KMS-11 (cell line): ENCODE data around the gene DDX24.
A peak's percentile ranks its signal among the peaks of the same experiment; 100 is the strongest.

Experiments
- H2AFZ ChIP-seq: fragments of 200-600 bp; sonication (generic); 2 replicates; pipeline ENCODE4 v1.6.1; 2016; ENCODE audit warnings: antibody characterized with exemption, mixed run types, low read depth
- H3K27ac ChIP-seq: fragments of 200-600 bp; sonication (generic); 2 replicates; pipeline ENCODE4 v1.6.1; 2016; ENCODE audit warnings: mild to moderate bottlenecking, mixed run types
- H3K27me3 ChIP-seq: fragments of 200-600 bp; sonication (generic); 2 replicates; pipeline ENCODE4 v1.6.1; 2017; ENCODE audit warnings: mild to moderate bottlenecking, low read depth, mixed run types, moderate library complexity; ENCODE audit not compliant: insufficient read depth
- H3K36me3 ChIP-seq: fragments of 200-600 bp; sonication (generic); 2 replicates; pipeline ENCODE4 v1.6.1; 2017; ENCODE audit warnings: mild to moderate bottlenecking, mixed run types; ENCODE audit not compliant: insufficient read depth
- H3K4me1 ChIP-seq: fragments of 200-600 bp; sonication (generic); 2 replicates; pipeline ENCODE4 v1.6.1; 2016; ENCODE audit warnings: mild to moderate bottlenecking, low read depth, mixed run types; ENCODE audit not compliant: poor library complexity, severe bottlenecking
- H3K4me2 ChIP-seq: fragments of 200-600 bp; sonication (generic); 2 replicates; pipeline ENCODE4 v1.7.0; 2016; ENCODE audit warnings: mild to moderate bottlenecking, mixed run types
- H3K4me3 ChIP-seq: fragments of 200-600 bp; sonication (generic); IDR thresholded peaks from 2 replicates; pipeline ENCODE4 v1.6.1; 2017; ENCODE audit warnings: low read depth, low read length, mixed read lengths; ENCODE audit not compliant: insufficient read depth
- H3K79me2 ChIP-seq: fragments of 200-600 bp; sonication (generic); 2 replicates; pipeline ENCODE4 v1.6.1; 2016; ENCODE audit warnings: low read depth, mixed run types; ENCODE audit not compliant: insufficient read depth
- H3K9ac ChIP-seq: fragments of 200-600 bp; sonication (generic); 2 replicates; pipeline ENCODE4 v1.6.1; 2016; ENCODE audit warnings: mild to moderate bottlenecking, mixed run types
- H4K20me1 ChIP-seq: fragments of 200-600 bp; sonication (generic); 2 replicates; pipeline ENCODE4 v1.6.1; 2016; ENCODE audit warnings: mild to moderate bottlenecking, mixed run types; ENCODE audit not compliant: insufficient read depth
- TF ChIP-seq, protein P1 (sequence below): fragments of 200-600 bp; sonication (generic); conservative IDR thresholded peaks from 2 replicates; pipeline ENCODE4 v1.6.1; 2017; ENCODE audit warnings: low read depth, mild to moderate bottlenecking, antibody characterized with exemption, low read length, moderate library complexity, mixed read lengths

The DDX24 gene

DNA sequence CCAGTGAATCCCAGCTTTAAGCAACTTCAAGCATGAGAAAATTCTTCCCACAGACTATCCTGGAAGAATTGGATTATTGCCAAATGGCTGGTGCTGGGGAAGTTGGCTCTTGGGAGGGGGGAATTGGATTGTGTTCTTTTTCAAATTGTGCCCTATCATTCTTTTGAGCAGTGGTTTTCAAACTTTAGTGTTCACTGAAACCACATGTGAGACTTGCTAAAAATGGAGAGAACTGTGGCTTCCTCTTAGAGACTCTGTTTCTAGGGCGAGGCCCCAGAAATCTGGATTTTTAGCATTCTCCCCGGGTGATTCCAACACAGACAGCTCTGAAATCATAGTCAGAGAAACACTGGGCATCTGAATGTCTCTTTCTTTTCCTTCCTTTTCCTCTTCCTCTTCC is 69.2 kb downstream of the DDX24 start:
- H3K4me3 ChIP-seq: no peak overlapping the region
- no peaks in the 10 kb centered on the region for H3K79me2 ChIP-seq
- H3K4me1 ChIP-seq: peaks cover 83% of the 10 kb centered on the region
- H2AFZ ChIP-seq: no peak overlapping the region
- peak overlapping the region; percentile 43 for H3K4me2 ChIP-seq
- TF ChIP-seq, protein P1, sequence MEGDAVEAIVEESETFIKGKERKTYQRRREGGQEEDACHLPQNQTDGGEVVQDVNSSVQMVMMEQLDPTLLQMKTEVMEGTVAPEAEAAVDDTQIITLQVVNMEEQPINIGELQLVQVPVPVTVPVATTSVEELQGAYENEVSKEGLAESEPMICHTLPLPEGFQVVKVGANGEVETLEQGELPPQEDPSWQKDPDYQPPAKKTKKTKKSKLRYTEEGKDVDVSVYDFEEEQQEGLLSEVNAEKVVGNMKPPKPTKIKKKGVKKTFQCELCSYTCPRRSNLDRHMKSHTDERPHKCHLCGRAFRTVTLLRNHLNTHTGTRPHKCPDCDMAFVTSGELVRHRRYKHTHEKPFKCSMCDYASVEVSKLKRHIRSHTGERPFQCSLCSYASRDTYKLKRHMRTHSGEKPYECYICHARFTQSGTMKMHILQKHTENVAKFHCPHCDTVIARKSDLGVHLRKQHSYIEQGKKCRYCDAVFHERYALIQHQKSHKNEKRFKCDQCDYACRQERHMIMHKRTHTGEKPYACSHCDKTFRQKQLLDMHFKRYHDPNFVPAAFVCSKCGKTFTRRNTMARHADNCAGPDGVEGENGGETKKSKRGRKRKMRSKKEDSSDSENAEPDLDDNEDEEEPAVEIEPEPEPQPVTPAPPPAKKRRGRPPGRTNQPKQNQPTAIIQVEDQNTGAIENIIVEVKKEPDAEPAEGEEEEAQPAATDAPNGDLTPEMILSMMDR: no peak
- no peaks in the 10 kb centered on the region for H3K27me3 ChIP-seq
- H3K9ac ChIP-seq: no peak overlapping the region
- H4K20me1 ChIP-seq: no peaks in the 10 kb centered on the region
- no peaks in the 10 kb centered on the region for H3K36me3 ChIP-seq
- H3K27ac ChIP-seq: peak overlapping the region; percentile 97

DNA sequence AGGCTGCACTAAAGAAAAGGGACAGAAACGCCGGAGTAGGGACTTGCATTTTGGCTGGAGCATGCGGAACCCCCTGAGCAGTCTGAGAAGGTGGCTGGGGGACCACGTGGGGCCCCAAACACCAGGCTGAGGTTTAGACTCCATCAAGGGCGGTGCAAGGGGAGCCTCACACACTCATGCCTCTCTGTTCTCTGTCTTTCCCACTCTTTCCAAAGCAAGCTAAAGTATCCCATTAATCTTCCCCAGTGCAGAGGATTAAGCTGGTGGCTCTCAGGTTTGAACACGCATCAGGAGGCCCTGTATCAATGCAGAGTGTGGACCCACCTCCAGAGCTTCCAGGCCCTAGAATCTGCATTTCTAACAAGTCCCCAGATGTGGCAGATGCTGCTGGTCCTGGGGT is 70.4 kb downstream of the DDX24 start:
- Histone ChIP-seq H3K4me1 (peaks cover 85% of the 10 kb centered on the region), H3K4me2 (peak overlapping the region; percentile 43), H3K9ac (peak overlapping the region; percentile 49; the same call in 1 of the 2 replicates), H3K4me3 (no peak overlapping the region), H3K36me3 (no peaks in the 10 kb centered on the region), H3K27ac (peak overlapping the region; percentile 97), H4K20me1 (no peaks in the 10 kb centered on the region), H3K27me3 (no peaks in the 10 kb centered on the region), H3K79me2 (no peaks in the 10 kb centered on the region), H2AFZ (no peak overlapping the region)
- TF ChIP-seq, protein P1: no peak

DNA sequence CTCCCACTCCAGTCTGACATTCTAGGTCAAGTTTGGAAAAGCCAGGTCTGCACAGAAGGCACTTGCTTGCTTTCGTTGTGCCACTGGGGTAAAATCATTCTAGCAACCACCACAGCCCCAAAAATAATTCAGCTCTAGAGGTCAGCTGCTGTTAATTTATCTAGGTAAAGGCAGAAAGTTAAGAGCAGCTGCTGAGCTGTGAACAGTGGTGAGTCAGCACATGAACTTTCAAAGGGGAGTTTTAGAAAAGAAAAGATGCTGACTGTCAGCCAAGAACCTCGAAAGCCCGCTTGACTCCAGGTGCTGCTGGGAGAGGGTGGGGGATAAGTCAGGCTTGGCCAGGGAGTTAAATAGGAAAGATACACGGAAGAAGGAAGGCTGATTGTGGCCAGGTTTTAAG is 71.2 kb downstream of the DDX24 start:
- H2AFZ ChIP-seq: no peak overlapping the region
- no peaks in the 10 kb centered on the region for H3K36me3 ChIP-seq
- H3K79me2 ChIP-seq: no peaks in the 10 kb centered on the region
- H3K27ac ChIP-seq: peak overlapping the region; percentile 97
- H3K4me3 ChIP-seq: no peak overlapping the region
- peaks cover 78% of the 10 kb centered on the region for H3K4me1 ChIP-seq
- no peaks in the 10 kb centered on the region for H4K20me1 ChIP-seq
- peak overlapping the region; percentile 43 for H3K4me2 ChIP-seq
- TF ChIP-seq, protein P1: no peak
- no peaks in the 10 kb centered on the region for H3K27me3 ChIP-seq
- H3K9ac ChIP-seq: peak overlapping the region; percentile 49; the same call in 1 of the 2 replicates

DNA sequence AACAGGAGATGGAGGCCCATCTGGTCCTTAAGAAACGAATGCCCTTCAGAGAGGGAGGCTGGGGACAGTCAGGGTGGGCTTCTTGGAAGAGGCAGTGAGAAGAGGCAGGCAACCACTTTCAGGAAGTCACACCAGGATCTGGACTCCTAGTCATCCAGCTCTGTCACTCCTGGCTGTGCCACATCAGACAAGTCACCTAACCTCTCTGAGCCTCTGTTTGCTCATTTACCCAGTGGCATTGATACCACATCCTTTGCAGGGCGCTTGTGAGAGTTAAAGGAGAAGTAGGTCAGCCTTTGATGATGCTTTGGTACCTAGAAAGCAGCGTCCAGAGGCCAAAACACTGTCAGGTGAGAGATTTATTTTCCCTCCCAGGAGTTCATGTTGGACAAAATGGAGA is 72.8 kb downstream of the DDX24 start:
- TF ChIP-seq, protein P1: no peak
- no peak overlapping the region for H2AFZ ChIP-seq
- H3K4me2 ChIP-seq: peak overlapping the region; percentile 22; the same call in 1 of the 2 replicates
- no peaks in the 10 kb centered on the region for H3K27me3 ChIP-seq
- H3K79me2 ChIP-seq: no peaks in the 10 kb centered on the region
- H4K20me1 ChIP-seq: no peaks in the 10 kb centered on the region
- H3K9ac ChIP-seq: no peak overlapping the region
- H3K4me3 ChIP-seq: no peak overlapping the region
- H3K27ac ChIP-seq: peak overlapping the region; percentile 97
- peaks cover 63% of the 10 kb centered on the region for H3K4me1 ChIP-seq
- H3K36me3 ChIP-seq: no peaks in the 10 kb centered on the region
